ENCODE data around the gene PTP4A1.

DNA sequence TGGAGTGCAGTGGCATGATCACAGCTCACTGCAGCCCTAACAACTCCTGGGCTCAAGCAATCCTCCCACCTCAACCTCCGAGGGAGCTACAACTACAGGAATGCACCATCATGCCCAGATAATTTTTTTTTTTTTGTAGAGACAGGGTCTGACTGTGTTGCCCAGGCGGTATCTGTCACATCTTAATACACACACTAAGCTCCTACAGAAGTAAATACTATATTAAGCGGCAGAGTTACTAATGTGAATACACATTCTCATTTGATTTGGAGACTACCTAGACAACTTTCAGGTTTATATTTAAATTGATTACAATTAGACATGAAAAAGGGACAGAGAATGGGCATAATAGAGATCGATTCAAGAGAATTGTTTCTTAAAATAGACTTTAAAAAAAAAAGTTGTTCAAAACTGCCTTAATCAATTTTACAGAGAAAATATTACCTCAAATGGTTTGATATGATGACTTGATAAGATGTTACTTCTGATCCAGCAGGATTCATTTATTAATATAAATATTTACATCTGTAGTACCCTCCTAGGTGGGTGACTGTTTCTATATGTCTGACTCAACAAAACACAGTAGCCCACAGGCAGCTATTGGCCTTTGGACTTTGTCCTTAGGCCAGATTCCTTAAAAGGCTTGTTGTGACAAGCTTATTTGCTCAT, 7.1 kb upstream of the PTP4A1 start:
- TF ChIP-seq, protein P1, sequence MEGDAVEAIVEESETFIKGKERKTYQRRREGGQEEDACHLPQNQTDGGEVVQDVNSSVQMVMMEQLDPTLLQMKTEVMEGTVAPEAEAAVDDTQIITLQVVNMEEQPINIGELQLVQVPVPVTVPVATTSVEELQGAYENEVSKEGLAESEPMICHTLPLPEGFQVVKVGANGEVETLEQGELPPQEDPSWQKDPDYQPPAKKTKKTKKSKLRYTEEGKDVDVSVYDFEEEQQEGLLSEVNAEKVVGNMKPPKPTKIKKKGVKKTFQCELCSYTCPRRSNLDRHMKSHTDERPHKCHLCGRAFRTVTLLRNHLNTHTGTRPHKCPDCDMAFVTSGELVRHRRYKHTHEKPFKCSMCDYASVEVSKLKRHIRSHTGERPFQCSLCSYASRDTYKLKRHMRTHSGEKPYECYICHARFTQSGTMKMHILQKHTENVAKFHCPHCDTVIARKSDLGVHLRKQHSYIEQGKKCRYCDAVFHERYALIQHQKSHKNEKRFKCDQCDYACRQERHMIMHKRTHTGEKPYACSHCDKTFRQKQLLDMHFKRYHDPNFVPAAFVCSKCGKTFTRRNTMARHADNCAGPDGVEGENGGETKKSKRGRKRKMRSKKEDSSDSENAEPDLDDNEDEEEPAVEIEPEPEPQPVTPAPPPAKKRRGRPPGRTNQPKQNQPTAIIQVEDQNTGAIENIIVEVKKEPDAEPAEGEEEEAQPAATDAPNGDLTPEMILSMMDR (IDR thresholded peaks at IDR 0.05) = no peak
- TF ChIP-seq EZH2 (IDR thresholded peaks at IDR 0.05) = no peak
- no peak for TF ChIP-seq EZH2phosphoT487 (IDR thresholded peaks at IDR 0.05)
